RCC 7860 (cell line): ENCODE data around the gene BLTP3B.
"Not testable (repeated sequence)": the region's sequence is repeated elsewhere in the genome, so short reads cannot be mapped to it uniquely, and the experiment has no call there.

Source experiments
- DNase-seq: peaks from one replicate; pipeline ENCODE4 v3.0.0-alpha.2; 2015; ENCODE audit warnings: low spot score
- FAIRE-seq: peaks from 2 replicates; lab custom pipeline; 2012; peaks lifted over from hg19 to GRCh38; lab: Jason Lieb, UNC

The BLTP3B gene

GRCh38 chr12:100142851-100143559 is at the start of gene BLTP3B:
TSS of gene BLTP3B (minus strand) at chr12:100142874. CDS start at chr12:100142635, 239 bp downstream.
- FAIRE-seq = no peak
- peak; percentile 66 for DNase-seq

- DNase-seq (no peak), FAIRE-seq (no peak)
Measured at GRCh38 chr12:100189636-100190394, 47.1 kb upstream of the BLTP3B start.

DNA sequence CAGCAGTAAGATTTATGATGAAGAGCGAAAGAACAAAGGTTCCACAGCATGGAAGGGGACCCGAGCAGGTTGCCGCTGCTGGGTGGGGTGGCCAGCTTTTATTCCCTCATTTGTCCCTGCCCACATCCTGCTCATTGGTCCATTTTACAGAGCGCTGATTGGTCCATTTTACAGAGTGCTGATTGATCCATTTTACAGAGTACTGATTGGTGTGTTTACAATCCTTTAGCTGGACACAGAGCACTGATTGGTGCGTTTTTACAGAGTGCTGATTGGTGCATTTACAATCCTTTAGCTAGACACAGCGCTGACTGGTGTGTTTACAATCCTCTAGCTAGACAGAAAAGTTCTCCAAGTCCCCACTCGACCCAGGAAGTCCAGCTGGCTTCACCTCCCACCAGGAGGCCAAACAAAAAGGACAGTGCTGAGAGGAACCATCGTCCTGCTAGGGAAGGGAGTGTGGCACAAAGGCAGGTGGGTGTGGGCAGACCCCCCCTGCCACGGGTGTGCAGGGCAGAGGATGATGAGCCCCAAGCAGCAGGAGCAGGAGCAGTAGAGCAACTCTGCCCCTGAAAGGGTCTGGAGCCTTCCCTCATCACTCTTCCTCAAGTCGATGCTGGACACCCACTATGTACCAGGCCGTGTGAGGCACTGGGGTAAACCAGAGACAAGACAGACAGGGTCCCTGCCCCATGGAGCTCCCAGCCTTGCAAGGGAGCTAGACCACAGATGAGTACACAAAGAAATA is 46.4 kb upstream of the BLTP3B start:
- not testable (repeated sequence) for FAIRE-seq, DNase-seq

- DNase-seq (no peak), FAIRE-seq (no peak)
Measured at GRCh38 chr12:100187857-100188519, 45.3 kb upstream of the BLTP3B start.

DNA sequence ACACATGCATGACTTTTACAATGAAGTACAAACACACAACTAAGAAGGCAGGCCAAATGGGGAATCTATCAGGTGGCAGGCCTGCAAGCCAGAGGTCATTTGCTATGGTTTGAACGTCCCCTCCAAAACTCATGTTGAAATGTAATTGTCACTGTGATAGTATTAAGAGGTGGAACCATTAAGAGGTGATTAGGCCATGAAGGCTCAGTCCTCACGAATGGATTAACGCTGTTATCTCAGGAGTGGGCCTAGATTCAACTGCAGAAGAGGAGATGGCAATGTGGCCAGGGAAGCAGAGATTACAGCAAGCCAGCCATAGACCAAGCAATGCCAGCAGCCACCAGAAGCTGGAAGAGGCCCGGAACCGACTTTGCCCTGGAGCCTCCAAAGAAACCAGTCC is 44.4 kb upstream of the BLTP3B start:
- FAIRE-seq = no peak
- DNase-seq = no peak

GRCh38 chr12:100186071-100186470 is 43.4 kb upstream of the BLTP3B start:
- FAIRE-seq (no peak), DNase-seq (no peak)

DNA sequence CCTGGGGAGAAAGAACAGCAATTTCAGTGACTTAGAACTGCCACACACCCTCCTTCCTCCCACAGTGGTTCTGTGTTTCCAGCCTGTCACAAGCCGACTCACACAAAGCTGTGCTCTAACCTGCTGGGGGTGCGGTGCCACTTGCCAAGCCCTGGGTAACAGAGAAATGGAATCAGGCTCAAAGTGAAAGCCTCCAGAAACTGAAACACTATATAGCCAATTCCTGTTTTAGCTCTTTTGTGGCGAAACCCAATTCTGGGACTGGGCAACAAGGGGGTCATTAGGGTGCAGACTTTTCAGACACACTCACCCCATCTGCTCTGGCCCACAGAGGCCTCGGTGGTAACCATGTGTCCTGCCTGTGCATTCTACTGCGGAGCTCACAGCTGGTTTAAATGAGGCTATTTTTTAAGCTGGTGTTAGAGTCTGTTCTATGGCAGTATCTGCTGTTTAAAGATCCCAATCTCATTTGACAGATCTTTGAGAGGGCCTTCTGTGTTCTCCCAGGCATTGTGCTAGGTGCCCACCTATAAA is 42.8 kb upstream of the BLTP3B start:
- FAIRE-seq = no peak
- no peak for DNase-seq

DNA sequence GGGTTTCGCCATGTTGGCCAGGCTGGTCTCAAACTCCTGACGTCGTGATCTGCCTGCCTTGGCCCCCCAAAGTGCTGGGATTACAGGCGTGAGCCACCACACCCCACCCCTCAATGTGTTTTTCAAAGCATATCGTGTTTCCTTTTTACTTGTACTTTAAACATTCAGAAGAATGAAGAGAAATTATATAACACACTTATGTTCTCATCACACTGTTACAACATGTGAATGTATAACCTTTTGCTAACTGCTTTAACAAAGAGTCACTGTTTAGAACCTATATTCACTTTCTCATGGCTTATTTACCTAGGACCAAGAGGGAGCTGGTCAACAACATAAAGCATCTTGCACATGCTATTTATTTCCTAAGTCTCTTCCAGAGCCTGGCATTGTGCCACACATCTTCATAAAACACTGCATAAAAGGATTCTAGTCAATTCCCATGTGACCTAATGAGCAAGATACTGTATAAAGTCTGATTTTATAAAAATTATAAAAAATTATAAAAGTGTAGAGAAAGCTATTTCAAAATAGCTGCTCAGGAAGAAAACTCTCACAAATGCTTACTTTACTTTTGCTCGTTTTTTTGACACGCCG is 42.0 kb upstream of the BLTP3B start:
- DNase-seq (no peak), FAIRE-seq (no peak)

DNA sequence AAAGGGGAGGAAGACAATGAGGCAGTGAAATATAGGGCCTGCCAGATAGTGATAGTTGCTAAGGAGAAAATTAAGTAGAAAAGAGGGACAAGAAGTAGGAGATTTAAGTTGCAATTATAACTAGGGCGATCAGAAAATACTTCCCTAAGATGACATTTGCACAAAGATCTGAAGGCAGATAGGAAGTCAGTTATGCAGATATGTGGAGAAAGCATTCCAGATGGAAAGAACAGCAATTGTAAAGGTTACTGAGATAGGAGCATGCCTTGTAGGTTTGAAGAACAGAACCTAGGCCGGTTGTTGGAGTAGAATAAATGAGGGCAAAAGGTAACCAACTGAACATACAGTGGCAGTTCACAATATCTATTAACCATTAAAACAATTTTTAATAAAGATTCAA is 36.6 kb upstream of the BLTP3B start:
- FAIRE-seq = no peak

GRCh38 chr12:100176493-100176892 is 33.8 kb upstream of the BLTP3B start:
- not testable (repeated sequence) for FAIRE-seq, DNase-seq

More for the DNA sequence above, 36.6 kb upstream of the BLTP3B start:
- DNase-seq = no peak

DNA sequence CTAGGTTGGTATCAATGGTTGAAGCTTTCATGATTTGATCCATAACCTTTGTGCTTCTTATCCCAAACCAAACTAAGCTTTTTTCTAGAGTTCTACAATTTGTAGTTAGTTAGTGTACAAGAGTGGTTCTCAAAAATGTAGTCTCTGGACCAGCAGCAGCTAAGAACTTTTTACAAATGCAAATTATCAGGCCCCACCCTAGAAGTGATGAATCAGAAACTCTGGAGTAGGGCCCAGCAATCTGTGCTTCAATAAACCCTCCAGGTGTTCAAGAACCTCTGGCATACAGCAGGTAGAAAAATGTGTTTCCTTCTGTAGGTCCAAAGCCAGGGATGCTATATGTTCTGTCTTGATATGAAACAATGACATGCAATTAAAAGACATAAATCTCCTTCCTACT is 31.8 kb upstream of the BLTP3B start:
- DNase-seq (no peak), FAIRE-seq (no peak)

GRCh38 chr12:100173111-100173510 is 30.4 kb upstream of the BLTP3B start:
- FAIRE-seq = no peak
- DNase-seq = no peak

DNA sequence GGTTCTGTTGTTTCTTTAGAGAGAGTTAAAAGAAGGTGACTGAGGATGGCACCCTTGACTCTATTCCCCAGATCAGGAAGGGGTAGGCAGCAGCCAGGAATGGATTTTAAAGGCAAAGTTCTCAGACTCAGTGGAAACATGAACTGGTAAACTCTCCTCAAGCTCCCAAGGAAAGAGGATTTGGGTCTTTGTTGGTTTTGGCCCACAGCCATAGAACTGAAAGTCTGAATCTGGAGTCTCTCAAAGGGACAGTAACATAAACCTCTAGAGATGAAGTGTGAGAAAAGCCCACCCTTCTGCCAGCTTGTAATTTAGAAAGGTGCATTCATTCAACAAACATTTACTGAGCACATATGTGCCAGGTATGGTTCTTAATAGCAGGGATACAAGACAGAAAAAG is 28.6 kb upstream of the BLTP3B start:
- DNase-seq = no peak
- no peak for FAIRE-seq

DNA sequence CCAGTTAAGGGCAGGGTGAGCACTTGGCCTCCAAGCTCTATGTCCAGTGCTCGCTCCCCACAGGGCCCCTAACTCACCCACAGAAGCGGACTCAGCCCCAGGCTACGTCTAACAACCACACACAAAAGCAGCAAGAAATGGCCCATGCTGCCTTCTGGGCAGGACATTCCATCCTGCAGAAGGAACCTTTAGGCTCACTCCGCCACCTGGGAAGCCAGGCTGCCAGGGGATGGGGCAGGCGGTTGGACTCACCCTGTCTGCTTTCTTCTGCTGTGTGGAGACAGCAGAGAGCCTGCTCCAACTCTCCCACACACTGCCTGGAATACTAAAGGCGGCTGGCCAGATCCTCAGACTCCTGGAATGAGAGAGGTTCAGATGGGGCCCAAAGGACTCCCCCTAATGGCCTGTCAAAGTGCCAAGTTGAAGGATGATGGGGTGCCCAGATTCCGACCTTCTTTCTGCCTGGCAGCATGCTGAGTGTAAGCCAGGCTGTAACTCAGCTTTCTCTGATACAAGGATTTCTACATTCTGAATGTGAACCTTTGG is 27.7 kb upstream of the BLTP3B start:
- DNase-seq (no peak), FAIRE-seq (no peak)

- DNase-seq (no peak), FAIRE-seq (no peak)
Measured at GRCh38 chr12:100169345-100169744, 26.7 kb upstream of the BLTP3B start.

GRCh38 chr12:100168562-100168961 is 25.9 kb upstream of the BLTP3B start:
- FAIRE-seq = no peak
- DNase-seq = no peak

GRCh38 chr12:100166232-100166631 is 23.6 kb upstream of the BLTP3B start:
- DNase-seq (no peak), FAIRE-seq (no peak)

- FAIRE-seq (no peak), DNase-seq (no peak)
Measured at GRCh38 chr12:100165356-100165755, 22.7 kb upstream of the BLTP3B start.

GRCh38 chr12:100164153-100164704 is 21.6 kb upstream of the BLTP3B start:
- FAIRE-seq = no peak
- DNase-seq = no peak
